ENCODE results near the gene STAM2.

- TF ChIP-seq POLR2A (IDR thresholded peaks at IDR 0.05; ENCODE audit: low read depth, low read length) (no peak), POLR2AphosphoS5 (IDR thresholded peaks at IDR 0.05; ENCODE audit: low read depth, low read length) (no peak), SPI1 (IDR thresholded peaks at IDR 0.05; ENCODE audit: low read depth, low read length) (no peak), TAF1 (IDR thresholded peaks at IDR 0.05; ENCODE audit: low read depth, low read length) (no peak)
Observed at GRCh38 chr2:152089238-152089637, 86.3 kb downstream of the STAM2 start.
